SK-MEL-5 (cell line): ENCODE results near the gene PSMA4. TPM values are rescaled to one million over a fixed set of nuclear protein-coding genes. Genes with fewer than 3 reads are reported as not detected.

Source experiments
- DNase-seq: peaks from one replicate; pipeline ENCODE4 v3.0.0-alpha.2; 2016; ENCODE audit warnings: low read depth, low spot score
- in situ Hi-C: cut with HindIII; loops from 2 replicates; pipeline ENCODE4 v1.10.0; 2016; ENCODE audit warnings: low sequenced_read_pairs, high pct_unique_total_duplicates, low pct_unique_long_range_greater_than_20kb
- small RNA-seq, 2 experiments: library from RNA; depleted of rRNA; stranded (forward); fragments of <200 nt; gene quantifications; one replicate each; pipeline ENCODE3, GENCODE V24; 2014
- total RNA-seq: library from RNA; depleted of rRNA; stranded (reverse); fragments of >200 nt; shearing (Covaris generic); gene quantifications from 2 replicates; pipeline ENCODE4 v1.2.3, GENCODE V29; 2014; rRNA removed

PSMA4 gene
- total RNA-seq, 1 experiment from 2014 or later: 253 TPM

- in situ Hi-C loops: no loop called here
- no peak for DNase-seq
Measured at GRCh38 chr15:78597583-78597982, 57.3 kb downstream of the PSMA4 start.

- no peak for DNase-seq
Measured at GRCh38 chr15:78598348-78598747, 58.1 kb downstream of the PSMA4 start.

GRCh38 chr15:78599189-78599588 lies 58.9 kb downstream of the PSMA4 start:
- in situ Hi-C loops: no loop called here
- DNase-seq: no peak

More at GRCh38 chr15:78598348-78598747, 58.1 kb downstream of the PSMA4 start:
- in situ Hi-C loops: no loop called here

Small RNA genes within 50 kb of the gene (small RNA-seq; reads per million reads assigned to genes)
- gene AC067863.2: 0 reads per million in 2 experiments

Other genes starting within 250 kb of the PSMA4 start
- gene SKIC8, start 240.8 kb upstream of the PSMA4 start, total RNA-seq: 327 and 343 TPM in 2 replicates
- 0.51 TPM in 1 of 2 replicates, not detected in the other for gene CRABP1, start 200.1 kb upstream of the PSMA4 start, total RNA-seq
- gene IREB2, start 102.2 kb upstream of the PSMA4 start, total RNA-seq: 21.8 and 30.4 TPM in 2 replicates
- 4.8 and 6.6 TPM in 2 replicates for gene HYKK, start 32.9 kb upstream of the PSMA4 start, total RNA-seq
- gene CHRNA5, start 25.1 kb downstream of the PSMA4 start, total RNA-seq: 12.6 and 17.5 TPM in 2 replicates
- 0.74 and 2.1 TPM in 2 replicates for gene CHRNA3, start 80.6 kb downstream of the PSMA4 start, total RNA-seq
- 0.05 and 0.08 TPM in 2 replicates for gene CHRNB4, start 100.8 kb downstream of the PSMA4 start, total RNA-seq